Measurements from ENCODE around the gene TRIM69.
"Not testable (repeated sequence)": the region's sequence is repeated elsewhere in the genome, so short reads cannot be mapped to it uniquely, and the experiment has no call there.

Gene TRIM69

DNA sequence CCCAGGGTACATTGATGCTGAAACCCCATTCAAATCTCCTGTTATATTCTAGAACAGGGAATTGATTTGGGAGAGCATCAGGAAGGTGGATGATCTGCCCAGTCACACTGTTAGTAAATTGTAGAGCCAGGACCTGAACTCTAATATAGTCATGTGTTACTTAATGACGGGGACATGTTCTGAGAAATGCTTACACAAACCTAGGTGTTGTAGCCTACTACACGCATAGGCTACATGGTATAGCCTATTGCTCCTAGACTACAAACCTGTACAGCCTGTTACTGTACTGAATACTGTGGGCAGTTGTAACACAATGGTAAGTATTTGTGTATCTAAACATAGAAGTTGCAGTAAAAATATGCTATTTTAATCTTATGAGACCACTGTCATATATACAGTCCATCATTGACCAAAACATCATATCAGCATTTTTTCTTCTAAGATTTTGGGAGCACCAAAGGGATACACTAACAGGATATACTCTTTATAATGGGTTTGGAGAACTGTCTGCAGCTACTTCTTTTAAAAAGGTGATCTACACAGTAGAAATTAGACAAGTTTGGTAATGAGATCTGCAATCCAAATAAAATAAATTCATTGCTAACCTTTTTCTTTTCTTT lies 19.2 kb upstream of the TRIM69 start:
- no peak for DNase-seq

DNA sequence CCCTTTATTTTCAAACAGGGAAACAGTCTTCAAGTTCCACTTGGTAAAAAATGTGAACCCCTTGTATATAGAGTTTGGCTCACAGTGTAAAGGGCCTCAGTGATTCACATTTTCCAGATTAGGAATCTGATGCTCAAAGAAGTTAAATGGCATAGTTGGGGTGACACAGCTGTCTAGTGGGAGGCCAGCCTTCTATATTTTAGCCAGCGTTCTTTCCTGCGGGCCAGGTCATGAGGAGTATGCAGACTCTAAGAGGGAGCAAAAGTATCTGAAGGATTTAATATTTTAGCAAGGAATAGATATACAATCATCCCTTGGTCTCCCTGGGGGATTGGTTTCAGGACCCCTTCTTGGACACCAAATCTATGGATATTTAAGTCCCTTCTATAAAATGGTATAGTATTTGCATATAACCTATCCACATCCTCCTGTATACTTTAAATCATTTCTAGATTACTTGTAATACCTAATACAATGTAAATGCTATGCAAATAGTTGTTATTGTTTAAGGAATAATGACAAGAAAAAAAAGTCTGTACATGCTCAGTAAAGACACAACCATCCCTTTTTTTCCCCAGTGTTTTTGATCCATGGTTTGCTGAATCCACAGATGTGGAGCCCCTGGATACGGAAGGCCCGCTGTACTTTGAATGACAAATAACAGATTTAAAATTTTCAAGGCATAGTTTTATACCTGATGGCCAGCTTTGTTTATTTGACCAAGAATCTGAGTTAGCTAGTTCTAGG lies 18.0 kb upstream of the TRIM69 start:
- no peak for DNase-seq

DNA sequence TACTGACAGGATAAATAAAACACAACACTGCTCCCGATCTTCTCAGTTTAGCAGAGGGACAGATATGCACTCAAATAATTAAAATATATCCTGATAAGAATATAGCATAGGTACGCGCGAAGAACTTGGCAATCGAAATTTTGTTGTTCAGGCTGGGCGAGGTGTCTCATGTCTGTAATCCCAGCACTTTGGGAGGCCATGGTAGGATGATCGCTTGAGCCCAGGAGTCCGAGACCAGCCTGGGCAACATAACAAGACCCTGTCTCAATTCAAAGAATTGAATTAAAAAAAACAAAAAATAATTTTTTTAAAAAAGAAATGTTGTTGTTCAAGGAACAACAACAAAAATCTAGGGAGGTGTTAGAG lies 17.4 kb upstream of the TRIM69 start:
- DNase-seq: no peak

DNA sequence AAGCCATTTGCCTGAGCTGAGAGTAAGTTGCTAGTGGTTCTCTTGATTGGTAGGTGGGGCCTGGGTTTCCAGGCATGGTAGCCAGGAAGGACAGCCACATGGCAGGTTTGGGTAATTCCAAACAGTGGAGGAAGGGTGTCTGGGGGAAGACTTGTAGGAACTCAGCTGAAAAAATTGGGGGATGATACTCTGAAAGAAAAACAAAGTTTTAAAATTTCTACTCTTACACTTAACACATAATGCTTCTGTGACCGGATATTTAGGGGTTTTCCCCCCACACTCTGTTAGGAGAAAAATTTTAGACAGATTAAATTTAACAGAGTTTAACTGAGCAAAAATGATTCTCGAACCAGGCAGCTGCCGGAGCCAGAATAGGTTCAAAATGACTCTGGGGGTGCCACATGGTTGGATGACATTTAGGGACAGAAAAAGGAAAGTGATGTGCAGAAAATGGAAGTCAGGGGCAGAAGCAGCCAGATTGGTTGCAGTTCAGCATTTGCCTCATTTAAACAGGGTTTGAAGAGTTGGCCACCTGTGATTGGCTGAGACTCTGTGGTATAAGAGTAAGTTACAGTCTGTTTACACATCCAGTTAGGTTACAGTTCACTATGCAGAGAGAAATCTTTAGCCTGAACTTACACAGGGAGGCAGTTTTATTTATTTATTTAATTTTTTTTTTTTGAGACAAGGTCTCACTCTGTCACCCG lies 16.9 kb upstream of the TRIM69 start:
- no peak for DNase-seq

DNA sequence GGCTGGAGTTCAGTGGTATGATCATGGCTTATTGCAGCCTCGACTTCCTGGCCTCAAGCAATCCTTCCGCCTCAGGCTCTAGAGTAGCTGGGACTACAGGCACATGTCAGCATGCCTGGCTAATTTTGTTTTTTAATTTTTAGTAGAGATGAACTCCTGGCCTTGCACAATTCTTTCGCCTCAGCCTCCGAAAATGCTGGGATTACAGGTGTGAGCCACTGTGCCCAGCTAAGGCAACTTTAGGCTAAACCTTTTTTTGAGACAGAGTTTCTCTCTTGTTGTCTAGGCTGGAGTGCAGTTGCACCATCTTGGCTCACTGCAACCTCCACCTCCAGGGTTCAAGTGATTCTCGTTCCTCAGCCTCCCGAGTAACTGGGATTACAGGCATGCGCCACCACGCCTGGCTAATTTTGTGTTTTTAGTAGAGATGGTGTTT lies 16.3 kb upstream of the TRIM69 start:
- DNase-seq: not testable (repeated sequence)

DNA sequence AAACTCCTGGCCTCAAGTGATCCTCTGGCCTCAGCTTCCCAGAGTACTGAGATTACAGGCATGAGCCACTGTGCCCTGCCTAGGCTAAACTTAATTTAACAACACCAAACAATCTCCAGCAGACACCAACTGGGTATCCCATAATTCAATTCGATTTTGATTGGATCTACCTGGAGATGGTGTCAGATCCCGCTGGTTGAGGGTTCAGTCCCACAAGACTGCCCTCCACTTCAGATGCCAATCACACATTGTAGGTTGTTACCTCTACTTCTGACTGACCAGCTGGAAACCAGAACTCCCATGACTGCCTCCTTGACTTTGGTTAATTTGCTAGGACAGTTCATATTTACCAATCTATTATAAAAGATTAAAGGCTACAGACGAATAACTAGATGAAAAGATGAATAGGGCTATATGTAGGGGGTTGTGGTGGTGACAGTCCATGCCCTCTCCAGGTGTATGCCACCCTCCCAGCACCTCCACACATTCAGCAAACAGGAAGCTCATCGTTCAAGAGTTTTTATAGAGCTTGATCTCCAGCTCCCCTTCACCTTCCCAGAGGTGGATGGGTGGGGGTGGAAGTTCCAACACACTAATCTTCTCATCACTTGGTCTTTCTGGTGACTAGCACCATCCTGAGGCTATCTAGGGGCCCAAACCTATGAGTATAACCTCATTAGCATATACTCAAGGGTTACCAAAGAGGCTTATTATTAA lies 15.7 kb upstream of the TRIM69 start:
- no peak for DNase-seq

DNA sequence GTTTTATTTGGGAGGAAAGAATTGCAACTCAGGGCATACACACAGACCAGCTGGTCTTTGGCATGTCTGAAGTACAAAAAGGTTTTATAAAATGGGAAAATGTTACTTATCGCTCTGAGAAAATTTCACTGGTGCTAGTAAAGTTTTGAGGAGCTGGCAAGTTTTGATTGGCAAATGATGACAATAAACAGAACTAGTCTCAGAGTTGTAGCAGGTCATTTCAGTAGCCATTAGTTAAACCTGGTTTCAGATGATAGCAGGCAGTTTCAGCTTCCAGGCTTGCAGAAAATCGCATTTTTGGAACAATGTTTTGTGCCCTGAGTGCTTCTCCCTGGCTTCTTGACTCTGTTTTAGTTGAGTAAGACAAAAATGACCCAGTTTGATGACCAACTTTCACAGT lies 14.3 kb upstream of the TRIM69 start:
- no peak for DNase-seq

DNA sequence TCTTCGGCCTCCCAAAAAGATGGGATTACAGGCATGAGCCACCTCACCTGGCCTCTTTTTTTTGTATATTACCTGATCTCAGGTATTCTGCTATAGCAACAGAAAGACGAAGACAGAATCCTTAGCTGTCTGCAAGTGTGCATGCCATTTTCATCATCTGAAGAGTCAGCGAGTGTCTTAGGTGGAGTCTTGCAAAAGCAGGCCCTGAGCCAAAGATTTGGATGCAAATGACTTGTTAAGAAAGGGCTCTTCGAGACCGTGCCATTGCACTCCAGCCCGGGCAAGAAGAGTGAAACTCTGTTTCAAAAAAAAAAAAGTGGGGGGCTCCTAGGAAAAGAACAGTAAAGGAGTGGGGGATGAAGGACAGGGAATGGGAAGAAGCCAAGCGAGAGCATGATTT lies 10.2 kb upstream of the TRIM69 start:
- no peak for DNase-seq

DNA sequence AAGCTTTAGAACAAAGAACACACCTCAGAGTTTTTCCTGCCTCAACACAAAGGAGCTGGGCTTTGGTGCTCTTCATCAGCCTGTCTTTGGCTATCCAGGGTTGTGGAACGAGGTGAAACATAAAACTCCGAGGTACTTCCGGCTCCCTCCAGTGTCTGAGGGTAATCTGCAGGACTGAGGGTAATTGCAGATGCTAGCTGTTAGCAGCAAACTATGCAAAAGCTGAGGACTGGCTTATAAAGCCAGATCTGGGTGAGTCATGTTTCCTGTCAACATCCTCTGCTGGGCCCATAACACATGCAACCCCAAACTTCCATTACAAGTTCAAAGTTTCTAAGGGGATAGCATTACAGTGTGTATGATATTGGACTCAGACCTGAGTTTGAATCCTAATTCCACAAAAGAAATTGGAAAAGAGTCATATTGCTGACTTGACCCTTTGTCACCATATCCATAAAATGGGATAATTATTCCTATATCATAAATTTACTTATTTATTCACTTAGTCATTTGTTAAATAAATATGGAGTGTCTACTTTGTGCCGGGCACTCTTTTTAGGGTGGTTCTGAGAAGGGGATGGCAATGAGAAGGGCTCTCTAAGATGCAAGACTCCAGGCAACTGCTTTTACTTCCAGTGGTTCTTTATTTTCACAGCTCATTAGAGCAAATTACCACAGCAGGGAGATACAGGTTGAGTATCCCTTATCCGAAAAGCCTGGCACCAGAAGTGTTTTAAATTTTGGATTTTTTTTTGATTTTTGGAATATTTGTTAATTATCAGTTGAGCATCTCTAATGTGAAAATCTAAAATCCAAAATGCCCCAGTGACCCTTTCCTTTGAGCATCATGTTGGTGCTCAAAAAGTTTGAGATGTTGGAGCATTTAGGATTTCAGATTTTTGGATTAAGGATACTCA lies 9.5 kb upstream of the TRIM69 start:
- DNase-seq: no peak

DNA sequence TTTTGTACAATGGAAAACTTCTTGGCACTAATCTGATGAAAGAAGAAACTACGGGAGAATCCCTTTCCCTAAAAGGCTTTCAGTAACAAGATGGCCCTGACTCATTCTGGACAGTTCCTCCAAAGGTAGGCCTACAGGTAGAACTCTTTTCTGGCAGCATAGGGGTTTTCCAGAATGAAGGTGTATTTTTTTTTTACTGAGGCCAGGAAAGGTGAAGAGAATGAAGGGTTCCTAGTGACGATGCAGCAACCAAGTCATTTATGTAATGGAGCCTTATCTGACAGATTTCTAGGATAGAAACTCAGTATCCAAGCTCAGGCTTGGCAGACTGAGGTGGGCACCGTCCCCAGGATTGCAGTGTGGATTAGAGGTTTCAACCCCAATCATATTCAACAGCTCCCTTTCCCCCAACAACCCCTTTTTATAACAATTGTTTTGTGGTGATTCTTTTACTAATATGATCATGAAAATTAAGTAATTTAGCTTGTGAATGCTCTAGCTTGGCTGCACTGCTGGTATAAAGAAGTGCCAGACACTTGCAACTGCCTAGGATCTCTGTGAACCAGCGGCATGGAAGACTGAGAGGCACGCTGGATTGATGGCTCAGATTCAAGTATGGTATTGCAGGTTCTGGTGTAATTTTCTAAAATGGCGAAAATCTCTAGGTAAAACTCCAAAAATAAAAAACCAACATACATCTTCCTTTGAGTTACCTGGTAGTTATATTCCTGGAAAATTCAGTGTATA lies 8.7 kb upstream of the TRIM69 start:
- DNase-seq: no peak

DNA sequence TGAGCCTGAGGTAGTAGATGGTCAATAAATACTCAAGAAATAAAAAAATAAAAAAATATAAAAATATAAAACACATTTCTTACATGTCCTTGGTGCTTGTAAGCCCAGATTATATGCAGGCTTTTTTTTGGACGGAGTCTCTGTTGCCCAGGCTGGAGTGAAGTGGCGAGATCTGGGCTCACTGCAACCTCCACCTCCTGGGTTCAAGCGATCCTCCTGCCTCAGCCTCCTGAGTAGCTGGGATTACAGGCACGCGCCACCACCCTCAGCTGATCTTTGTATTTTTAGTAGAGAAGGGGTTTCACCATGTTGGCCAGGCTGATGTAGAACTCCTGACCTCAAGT lies 8.1 kb upstream of the TRIM69 start:
- DNase-seq: not testable (repeated sequence)

DNA sequence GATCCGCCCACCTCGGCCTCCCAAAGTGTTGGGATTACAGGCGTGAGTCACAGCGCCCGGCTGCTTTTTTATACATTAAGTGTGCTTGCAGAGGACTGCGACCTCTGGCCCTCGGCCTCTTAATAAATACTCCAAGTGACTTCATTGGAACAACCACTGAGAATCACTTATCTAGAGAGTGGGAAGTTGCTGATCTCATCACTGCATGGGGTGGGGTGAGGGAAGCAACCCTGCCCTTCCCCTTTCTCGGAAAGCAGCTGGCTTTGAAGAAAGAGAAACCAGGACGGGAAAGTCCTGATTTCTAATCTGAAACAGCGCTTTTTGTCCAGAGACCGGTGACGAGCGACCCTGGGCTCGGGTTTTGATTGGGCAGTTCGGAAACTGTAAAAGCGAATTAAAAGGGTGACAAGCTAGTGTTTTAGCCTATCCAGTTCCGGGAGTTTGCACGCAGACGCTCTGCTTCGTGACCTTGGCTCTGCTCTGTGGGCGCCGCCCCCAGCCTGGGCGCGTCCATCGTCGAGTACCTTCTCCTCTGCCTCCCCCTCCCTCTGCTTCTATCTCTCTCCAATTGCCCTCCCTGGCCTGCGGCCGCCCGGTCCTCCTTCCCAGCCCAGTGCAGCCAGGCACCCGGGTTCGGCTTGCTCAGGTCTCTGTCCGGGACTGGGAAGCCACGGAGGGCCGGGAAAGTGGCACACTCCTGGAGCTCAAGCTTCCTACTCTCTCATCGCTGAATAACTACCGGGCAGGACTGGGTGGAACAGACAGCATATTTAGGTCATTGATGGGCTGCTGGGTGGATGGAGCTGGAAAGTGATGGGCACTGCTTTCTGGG lies 7.5 kb upstream of the TRIM69 start:
- peak; percentile 74 for DNase-seq

DNA sequence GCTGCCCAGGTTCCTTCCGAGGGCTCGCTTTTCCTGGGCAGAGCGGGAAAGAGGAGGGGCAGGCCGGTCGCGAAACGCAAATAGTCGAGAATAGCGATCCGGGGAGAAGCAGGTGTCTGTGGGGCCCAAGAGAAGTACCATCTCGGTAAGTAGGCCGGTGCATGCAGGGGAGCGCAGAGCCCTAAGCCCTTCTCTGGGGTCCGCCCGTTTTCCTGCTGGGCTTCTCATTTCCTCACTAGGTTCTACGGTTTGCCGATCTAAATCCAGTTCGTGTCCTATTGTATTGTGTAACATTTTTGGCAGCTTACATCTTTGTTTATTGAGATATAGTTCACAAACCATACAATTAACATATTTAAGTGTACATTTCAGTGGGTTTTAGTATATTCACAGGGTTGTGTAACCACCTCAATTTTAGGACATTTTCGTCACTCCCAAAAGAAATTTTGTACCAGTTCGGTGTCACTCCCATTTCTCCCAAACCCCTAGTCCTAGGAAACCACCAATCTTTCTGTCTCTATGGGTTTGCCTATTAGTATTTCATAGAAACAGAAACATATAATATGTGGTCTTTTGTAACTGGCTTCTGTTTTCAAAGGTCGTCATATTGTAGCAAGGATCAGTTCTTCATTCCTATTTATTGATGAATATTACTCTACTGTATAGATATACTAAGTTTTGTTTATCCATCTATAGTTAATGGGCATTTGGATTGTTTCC lies 6.8 kb upstream of the TRIM69 start:
- peak; percentile 6 for DNase-seq

DNA sequence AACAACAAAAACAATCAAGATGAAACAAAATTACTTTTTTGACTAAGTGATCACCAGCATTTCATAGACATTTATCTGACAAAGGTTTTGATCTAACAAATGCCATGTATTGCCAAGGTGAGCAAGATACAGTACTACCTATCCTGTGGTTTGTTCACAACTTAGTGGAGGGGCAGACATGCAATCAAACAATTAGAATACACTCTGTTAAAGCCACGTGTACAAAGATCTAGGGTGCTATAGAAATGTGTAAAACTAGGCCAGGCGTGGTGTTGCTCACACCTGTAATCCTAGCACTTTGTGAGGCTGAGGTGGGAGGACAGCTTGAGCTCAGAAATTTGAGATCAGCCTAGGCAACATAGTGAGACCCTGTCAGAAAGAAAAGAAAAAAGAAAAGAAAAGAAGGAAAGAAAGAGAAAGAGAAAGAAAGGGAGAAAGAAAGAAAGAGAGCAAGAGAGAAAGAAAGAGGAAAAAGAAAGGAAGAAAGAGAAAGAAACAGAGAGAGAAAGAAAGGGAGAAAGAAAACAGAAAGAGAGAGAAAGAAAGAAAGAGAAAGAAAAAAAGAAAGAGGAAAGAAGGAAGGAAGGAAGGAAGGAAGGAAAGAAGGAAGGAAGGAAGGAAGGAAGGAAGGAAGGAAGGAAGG lies 1.4 kb upstream of the TRIM69 start:
- no peak for DNase-seq

DNA sequence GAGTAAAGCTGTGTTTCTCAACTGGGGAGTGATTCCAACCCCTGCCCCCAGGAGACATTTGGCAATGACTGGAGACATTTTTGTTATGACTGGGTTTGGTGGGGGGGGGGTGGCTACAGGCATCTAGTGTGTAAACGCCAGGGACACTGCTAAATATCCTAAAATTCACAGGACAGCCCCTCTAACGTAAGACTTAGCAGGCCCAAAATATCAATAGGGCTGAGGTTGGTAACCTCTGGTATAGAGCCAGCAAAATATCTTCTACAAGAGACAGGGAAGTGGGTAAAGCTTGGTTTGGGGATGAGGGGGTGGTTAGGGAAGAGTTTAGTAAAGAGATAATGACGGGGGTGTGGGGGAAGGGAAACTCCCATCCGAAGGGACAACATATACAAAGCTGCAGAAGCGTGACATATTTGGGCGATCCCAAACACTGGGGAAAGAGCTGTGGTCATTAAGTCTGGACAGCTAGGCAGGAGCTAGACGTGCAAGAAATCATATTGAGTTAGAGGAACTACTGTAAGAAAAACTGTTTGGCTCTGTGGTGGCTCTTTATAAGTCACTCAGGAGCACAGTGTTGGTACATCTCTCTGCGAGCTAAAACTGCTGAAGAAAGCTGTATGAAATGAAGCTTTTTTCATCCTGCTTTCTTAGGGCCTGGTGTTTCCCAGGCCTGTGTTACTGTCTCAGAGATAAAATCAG lies 697 bp upstream of the TRIM69 start:
- no peak for DNase-seq

DNA sequence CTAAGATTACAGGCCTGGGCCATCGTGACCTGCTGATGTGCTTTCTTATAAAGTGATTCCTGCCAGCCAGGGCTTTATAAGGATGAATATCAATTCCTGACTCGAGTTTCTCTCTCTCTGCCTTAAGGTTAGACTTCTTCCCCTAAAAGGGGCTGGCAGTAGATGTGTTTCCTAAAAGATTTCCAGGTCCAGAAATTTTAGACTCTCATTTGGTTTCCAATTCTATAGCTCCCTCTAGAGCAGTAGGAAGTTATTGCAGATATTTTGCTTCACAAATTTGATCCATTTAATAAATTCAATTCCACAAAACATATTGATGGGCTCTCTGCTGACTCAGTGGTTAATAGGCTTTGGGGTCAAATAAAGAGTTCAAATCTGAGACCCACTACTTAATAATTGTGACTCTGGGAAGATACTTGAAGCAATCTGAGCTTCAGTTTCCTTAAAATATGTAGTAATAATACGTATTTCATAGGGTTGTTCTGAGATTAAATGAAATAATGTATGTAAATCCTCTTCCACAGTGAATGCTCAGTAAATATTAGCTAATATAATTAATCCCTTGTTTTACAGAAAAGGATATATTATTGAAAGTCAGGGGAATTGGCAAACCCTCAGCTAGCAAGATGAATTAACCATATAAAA lies 2.1 kb downstream of the TRIM69 start:
- DNase-seq: no peak

DNA sequence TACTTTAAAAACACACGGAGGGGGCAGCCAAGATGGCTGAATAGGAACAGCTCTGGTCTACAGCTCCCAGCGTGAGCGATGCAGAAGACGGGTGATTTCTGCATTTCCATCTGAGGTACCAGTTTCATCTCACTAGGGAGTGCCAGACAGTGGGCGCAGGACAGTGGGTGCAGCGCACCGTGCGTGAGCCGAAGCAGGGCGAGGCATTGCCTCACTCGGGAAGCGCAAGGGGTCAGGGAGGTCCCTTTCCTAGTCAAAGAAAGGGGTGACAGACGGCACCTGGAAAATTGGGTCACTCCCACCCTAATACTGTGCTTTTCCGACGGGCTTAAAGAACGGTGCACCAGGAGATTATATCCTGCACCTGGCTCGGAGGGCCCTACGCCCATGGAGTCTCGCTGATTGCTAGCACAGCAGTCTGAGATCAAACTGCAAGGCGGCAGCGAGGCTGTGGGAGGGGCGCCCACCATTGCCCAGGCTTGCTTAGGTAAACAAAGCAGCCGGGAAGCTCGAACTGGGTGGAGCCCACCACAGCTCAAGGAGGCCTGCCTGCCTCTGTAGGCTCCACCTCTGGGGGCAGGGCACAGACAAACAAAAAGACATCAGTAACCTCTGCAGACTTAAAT lies 3.0 kb downstream of the TRIM69 start:
- not testable (repeated sequence) for DNase-seq

DNA sequence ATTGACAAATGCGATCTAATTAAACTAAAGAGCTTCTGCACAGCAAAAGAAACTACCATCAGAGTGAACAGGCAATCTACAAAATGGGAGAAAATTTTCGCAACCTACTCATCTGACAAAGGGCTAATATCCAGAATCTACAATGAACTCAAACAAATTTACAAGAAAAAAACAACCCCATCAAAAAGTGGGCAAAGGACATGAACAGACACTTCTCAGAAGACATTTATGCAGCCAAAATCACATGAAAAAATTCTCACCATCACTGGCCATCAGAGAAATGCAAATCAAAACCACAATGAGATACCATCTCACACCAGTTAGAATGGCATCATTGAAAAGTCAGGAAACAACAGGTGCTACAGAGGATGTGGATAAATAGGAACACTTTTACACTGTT lies 7.1 kb downstream of the TRIM69 start:
- DNase-seq: not testable (repeated sequence)
